PC-9 (cell line): ENCODE data around the gene HSPA12B.

Experiments
- EZH2 ChIP-seq: fragments of 200-600 bp; sonication (generic); IDR thresholded peaks from 2 replicates; pipeline ENCODE4 v1.8.0; 2017; ENCODE audit warnings: antibody characterized with exemption, low read depth
- TF ChIP-seq, protein P1 (sequence below): fragments of 200-600 bp; sonication (generic); conservative IDR thresholded peaks from 2 replicates; pipeline ENCODE4 v1.6.1; 2017; ENCODE audit warnings: mixed run types, antibody characterized with exemption, mild to moderate bottlenecking, moderate library complexity

DNA sequence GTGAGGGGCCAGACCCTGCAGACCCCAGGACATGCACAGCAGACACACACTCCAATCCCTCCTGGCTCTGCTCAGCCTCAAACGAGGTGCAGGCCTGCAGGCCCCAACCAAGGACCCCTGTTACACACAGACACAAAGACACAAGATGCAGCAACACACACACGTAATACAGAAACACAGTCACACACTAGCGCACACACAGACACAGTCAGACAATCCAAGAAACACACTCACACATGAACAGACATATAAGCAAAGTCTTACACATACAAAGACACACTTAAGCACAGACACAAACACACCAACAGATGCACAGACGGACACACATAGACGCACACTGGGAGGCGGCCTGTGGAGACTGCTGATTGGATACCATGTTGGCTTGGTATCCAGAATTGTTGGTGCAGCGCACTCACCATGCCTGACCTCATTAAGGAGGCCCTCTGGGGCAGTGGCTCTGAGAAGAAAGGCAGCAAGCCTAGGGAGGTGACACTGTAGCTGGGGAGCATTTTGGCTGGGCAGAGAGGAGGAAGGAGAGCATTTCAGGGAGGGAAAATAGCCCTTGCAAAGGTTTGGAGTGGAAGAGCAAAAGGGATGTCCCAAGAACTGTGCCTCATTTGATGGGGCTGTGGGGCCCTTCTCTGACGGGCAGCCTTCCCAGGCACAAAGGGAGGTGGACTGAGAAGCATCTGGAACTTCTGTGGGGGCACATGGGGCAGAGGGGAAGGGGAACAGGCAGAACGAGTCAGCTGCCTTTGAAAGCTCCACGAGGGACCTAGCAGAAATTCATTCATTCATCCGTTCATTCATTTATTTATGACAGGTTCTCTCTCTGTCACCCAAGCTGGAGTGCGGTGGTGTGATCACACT lies 1.4 kb upstream of the HSPA12B start:
- TF ChIP-seq EZH2 = no peak
- TF ChIP-seq, protein P1, sequence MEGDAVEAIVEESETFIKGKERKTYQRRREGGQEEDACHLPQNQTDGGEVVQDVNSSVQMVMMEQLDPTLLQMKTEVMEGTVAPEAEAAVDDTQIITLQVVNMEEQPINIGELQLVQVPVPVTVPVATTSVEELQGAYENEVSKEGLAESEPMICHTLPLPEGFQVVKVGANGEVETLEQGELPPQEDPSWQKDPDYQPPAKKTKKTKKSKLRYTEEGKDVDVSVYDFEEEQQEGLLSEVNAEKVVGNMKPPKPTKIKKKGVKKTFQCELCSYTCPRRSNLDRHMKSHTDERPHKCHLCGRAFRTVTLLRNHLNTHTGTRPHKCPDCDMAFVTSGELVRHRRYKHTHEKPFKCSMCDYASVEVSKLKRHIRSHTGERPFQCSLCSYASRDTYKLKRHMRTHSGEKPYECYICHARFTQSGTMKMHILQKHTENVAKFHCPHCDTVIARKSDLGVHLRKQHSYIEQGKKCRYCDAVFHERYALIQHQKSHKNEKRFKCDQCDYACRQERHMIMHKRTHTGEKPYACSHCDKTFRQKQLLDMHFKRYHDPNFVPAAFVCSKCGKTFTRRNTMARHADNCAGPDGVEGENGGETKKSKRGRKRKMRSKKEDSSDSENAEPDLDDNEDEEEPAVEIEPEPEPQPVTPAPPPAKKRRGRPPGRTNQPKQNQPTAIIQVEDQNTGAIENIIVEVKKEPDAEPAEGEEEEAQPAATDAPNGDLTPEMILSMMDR = no peak
